Esophagus muscularis mucosa (tissue), 4 donors: ENCODE data around the gene IFT122. TPM values are rescaled to one million over a fixed set of nuclear protein-coding genes. Genes with fewer than 3 reads are reported as not detected.
A peak's percentile ranks its signal among the peaks of the same experiment; 100 is the strongest.

Experiments
- DNase-seq: peaks from one replicate; pipeline ENCODE4 v3.0.0-alpha.2; 2017; ENCODE audit errors: extremely low spot score
- H3K27ac ChIP-seq, 4 donors: fragments of 200-600 bp; sonication (generic); replicated peaks in 1 of 4; 1 replicate in 3 of 4; 2 replicates in 1 of 4; pipeline ENCODE4 v1.5.1; 2016 to 2019; ENCODE audit warnings: mild to moderate bottlenecking in 1 of 4
- H3K27me3 ChIP-seq, 4 donors: fragments of 200-600 bp; sonication (generic); one replicate each; pipeline versions ENCODE4 v1.5.1 to v1.6.0; 2016 to 2019
- H3K36me3 ChIP-seq, 4 donors: fragments of 200-600 bp; sonication (generic); one replicate each; pipeline ENCODE4 v1.5.1; 2016 to 2019
- H3K4me1 ChIP-seq, 4 donors: fragments of 200-600 bp; sonication (generic); one replicate each; pipeline ENCODE4 v1.5.1; 2016 to 2019
- H3K4me3 ChIP-seq, 4 donors: fragments of 200-600 bp; sonication (generic); 1 replicate in 2 of 4; 2 replicates in 2 of 4; pipeline ENCODE4 v1.5.1; 2016 to 2019; ENCODE audit warnings: mild to moderate bottlenecking in 4 of 4, moderate library complexity in 1 of 4
- H3K9me3 ChIP-seq, 4 donors: fragments of 200-600 bp; sonication (generic); 1 replicate in 3 of 4; 2 replicates in 1 of 4; pipeline ENCODE4 v1.5.1; 2016 to 2019
- EP300 ChIP-seq: sonication (generic); formaldehyde crosslinking; IDR thresholded peaks from one replicate; pipeline ENCODE4 v1.6.1; 2017; ENCODE audit warnings: antibody characterized with exemption
- POLR2A ChIP-seq: fragments of 450-650 bp; IDR thresholded peaks from one replicate; pipeline ENCODE4 v1.6.1; 2017; ENCODE audit warnings: antibody characterized with exemption, moderate library complexity, mild to moderate bottlenecking, low read depth
- POLR2AphosphoS5 ChIP-seq, 2 donors: sonication (generic); formaldehyde crosslinking; IDR thresholded peaks; one replicate each; pipeline ENCODE4 v1.6.1; 2017; ENCODE audit warnings: antibody characterized with exemption in 2 of 2
- WGBS: methylation state at CpG from one replicate; pipeline ENCODE4 v1.1.5; 2018; 5-methylcytosine and 5-hydroxymethylcytosine counted together
- intact Hi-C: fragments of 100-400 bp; cut with DNase I; formaldehyde crosslinking; loops from one replicate; pipeline ENCODE4 v1.15.1; 2023
- total RNA-seq, 4 donors: library from RNA; depleted of rRNA; stranded (reverse); fragments of >200 nt; gene quantifications; one replicate each; pipeline versions ENCODE4 v1.1.0 to v1.2.1, GENCODE V29; 2016
- TF ChIP-seq, protein P1 (sequence below), 3 experiments: fragments of 200-600 bp in 2 of 3; fragments of 450-650 bp in 1 of 3; sonication (generic) in 2 of 3; IDR thresholded peaks; one replicate each; pipeline ENCODE4 v1.5.1; 2017 to 2019; ENCODE audit warnings: antibody characterized with exemption in 3 of 3, mild to moderate bottlenecking in 2 of 3, moderate library complexity in 1 of 3

The IFT122 gene
- total RNA-seq, 4 donors from 2014 or later: 19.5 to 32.8 (median 21.9) TPM

DNA sequence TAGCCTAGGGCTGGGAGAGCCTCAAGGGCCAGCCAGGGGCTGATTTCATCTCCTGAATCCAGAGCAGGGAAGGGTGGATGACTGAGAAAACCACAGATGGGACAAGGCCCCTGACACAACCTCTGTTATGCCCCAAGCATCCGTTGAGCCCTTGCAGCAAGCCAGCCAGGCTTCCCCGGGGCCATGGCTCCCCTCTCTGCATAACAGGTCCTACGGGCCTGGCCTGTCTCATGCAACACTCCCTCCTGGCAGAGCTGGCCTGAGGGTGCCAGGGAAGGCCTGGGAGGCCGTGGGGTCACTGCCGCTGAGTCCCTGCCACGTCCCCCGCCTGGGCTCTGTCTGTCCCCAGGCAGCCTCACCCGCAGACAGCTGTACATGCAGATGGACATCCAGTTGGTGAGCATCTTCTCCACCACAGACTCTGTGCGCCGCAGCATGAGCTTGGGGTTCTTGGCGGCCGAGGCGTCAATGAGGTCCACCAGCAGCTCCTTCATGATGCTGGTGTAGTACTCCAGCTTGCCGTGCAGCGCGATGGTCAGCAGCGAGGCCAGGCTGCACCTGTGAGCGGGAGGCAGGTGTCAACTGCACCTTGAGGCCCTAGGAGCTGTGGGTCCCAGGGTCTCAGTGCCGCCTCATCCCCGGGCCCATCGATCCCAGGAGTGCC, 125.1 kb downstream of the IFT122 start:
- no peak for TF ChIP-seq POLR2AphosphoS5 (IDR thresholded peaks at IDR 0.05)
- intact Hi-C loops: no loop called here
- H3K36me3 ChIP-seq: peaks cover 11 to 91% (median 61%) of the 10 kb centered on the region in 4 donors

DNA sequence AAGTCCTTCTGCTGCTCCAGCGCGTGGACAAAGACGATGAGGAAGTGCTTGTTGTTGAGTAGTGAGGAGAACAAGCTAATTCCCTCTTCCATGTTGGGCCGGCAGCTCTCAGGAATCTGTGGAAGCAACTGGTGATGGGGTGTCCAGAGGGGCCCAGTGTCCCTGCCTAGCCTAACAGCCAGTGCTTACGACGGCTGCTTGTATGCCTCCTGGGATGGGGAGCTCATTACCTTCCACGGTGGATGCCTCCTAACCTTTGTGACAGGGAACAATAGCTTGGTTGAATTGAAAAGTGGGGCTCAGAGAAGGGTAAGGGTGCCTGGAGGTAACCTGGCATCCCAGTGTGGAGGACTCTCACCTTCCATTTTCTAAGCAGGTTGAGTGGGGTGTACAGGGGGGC, 125.9 kb downstream of the IFT122 start:
- no peak overlapping the region for H3K27ac ChIP-seq
- no peaks in the 10 kb centered on the region for H3K9me3 ChIP-seq
- intact Hi-C loops: no loop called here
- peaks cover 14 to 93% (median 67%) of the 10 kb centered on the region in 4 donors for H3K36me3 ChIP-seq
- no peak overlapping the region for H3K4me3 ChIP-seq
- TF ChIP-seq, protein P1, sequence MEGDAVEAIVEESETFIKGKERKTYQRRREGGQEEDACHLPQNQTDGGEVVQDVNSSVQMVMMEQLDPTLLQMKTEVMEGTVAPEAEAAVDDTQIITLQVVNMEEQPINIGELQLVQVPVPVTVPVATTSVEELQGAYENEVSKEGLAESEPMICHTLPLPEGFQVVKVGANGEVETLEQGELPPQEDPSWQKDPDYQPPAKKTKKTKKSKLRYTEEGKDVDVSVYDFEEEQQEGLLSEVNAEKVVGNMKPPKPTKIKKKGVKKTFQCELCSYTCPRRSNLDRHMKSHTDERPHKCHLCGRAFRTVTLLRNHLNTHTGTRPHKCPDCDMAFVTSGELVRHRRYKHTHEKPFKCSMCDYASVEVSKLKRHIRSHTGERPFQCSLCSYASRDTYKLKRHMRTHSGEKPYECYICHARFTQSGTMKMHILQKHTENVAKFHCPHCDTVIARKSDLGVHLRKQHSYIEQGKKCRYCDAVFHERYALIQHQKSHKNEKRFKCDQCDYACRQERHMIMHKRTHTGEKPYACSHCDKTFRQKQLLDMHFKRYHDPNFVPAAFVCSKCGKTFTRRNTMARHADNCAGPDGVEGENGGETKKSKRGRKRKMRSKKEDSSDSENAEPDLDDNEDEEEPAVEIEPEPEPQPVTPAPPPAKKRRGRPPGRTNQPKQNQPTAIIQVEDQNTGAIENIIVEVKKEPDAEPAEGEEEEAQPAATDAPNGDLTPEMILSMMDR (IDR thresholded peaks at IDR 0.05): no peak
- TF ChIP-seq POLR2AphosphoS5 (IDR thresholded peaks at IDR 0.05) (no peak), POLR2A (no peak), EP300 (no peak)
- H3K27me3 ChIP-seq: no peaks in the 10 kb centered on the region
- peaks cover 39 to 60% (median 54%) of the 10 kb centered on the region in 4 donors for H3K4me1 ChIP-seq
- no peak for DNase-seq
- 95% methylated on average over 7 of the region's 7 CpGs for WGBS

More for the DNA sequence above, 125.1 kb downstream of the IFT122 start:
- peak overlapping the region; percentile 19 to 62 (median 41) for H3K27ac ChIP-seq
- 85% methylated on average over 5 of the region's 21 CpGs for WGBS
- peaks cover 47 to 68% (median 62%) of the 10 kb centered on the region in 4 donors for H3K4me1 ChIP-seq
- DNase-seq: no peak
- no peak overlapping the region for H3K4me3 ChIP-seq
- no peaks in the 10 kb centered on the region for H3K27me3 ChIP-seq
- no peaks in the 10 kb centered on the region for H3K9me3 ChIP-seq

DNA sequence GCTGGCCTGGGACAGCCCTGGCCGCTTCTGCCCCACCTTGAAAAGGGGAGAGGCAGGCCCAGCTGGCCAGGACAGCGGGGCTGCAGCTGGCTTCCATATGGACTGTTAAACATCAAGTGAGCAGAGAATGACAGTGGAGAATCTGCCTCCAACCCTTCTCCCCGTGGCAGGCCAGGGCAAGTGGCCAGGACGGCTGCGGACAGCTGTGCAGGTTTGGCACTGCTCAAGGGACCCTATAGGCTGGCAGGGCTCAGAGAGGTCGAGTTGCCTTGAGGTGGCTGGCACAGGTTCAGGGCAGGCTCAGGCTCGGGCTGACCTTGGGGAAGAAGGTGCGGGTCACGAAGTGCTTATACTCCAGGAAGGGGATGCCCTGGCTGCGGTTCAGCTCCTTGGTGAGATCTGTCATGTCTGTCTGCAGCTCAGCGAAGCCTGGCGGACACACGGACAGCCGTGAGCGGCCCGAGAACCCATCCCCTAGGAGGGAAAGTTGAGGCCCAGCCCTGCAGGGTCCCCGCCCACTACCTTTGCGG, 127.2 kb downstream of the IFT122 start:
- Histone ChIP-seq H3K27me3 (no peaks in the 10 kb centered on the region), H3K4me3 (no peak overlapping the region), H3K9me3 (no peaks in the 10 kb centered on the region), H3K27ac (peak overlapping the region in 1 of 4 donors; percentile 39), H3K4me1 (peaks cover 26 to 47% (median 40%) of the 10 kb centered on the region in 4 donors), H3K36me3 (peaks cover 14 to 98% (median 72%) of the 10 kb centered on the region in 4 donors)
- no peak for DNase-seq
- TF ChIP-seq POLR2AphosphoS5 (IDR thresholded peaks at IDR 0.05) (no peak), POLR2A (no peak), EP300 (no peak)
- TF ChIP-seq, protein P1 (IDR thresholded peaks at IDR 0.05): no peak
- WGBS: 55% methylated on average over 8 of the region's 18 CpGs
- intact Hi-C loops: no loop called here

DNA sequence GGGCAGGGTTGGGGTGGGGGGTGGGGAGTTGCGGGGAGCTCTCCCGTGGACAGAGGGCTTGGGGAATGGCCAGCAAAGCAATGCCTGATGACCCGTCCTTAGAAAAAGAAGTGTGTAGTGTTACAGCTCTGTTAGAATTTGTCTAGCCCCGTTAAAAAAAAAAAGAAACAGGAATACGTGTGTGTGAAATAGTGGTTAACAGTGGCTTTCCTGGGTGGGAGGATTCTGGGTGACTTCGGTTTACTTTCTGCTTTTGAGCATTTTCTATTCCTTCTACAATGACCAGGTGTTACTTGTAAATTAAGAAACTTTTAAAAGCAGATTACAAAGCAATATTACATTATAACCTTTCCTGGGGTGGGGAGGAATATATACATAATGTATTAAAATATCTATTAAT, 127.9 kb downstream of the IFT122 start:
- peaks cover 14 to 98% (median 72%) of the 10 kb centered on the region in 4 donors for H3K36me3 ChIP-seq

DNA sequence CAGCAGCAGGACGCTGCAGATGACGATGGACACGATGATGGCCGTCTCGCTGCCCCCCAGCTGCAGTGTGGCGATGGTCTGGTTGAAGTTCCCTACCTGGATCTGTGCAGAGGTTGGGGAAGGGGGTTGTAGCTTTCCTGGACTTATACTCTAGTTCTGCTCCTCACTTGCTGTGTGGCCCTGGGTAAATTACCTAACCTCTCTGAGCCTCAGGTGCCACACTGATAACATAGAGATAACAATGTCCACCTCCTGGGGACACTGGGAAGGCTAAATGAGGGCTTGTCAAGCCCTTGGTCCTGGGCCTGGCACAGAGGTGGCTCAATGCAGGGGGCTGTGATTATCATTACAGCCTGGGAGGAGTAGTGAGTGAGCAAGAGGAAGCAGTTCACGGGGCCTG, 129.8 kb downstream of the IFT122 start:
- Histone ChIP-seq H3K9me3 (no peaks in the 10 kb centered on the region), H3K27me3 (no peaks in the 10 kb centered on the region), H3K4me3 (no peak overlapping the region), H3K4me1 (peaks cover 10 to 28% (median 25%) of the 10 kb centered on the region in 4 donors), H3K27ac (no peak overlapping the region), H3K36me3 (peaks cover 22 to 98% (median 78%) of the 10 kb centered on the region in 4 donors)
- no peak for DNase-seq
- TF ChIP-seq, protein P1 (IDR thresholded peaks at IDR 0.05): no peak
- TF ChIP-seq POLR2AphosphoS5 (IDR thresholded peaks at IDR 0.05) (no peak), EP300 (no peak), POLR2A (no peak)
- intact Hi-C loops: no loop called here
- WGBS: 93% methylated on average over 7 of the region's 7 CpGs

More for the DNA sequence above, 127.9 kb downstream of the IFT122 start:
- WGBS: 64% methylated on average over 6 of the region's 6 CpGs
- Histone ChIP-seq H3K27ac (peak overlapping the region in 1 of 4 donors; percentile 39), H3K9me3 (no peaks in the 10 kb centered on the region), H3K4me3 (no peak overlapping the region), H3K4me1 (peaks cover 23 to 45% (median 38%) of the 10 kb centered on the region in 4 donors), H3K27me3 (no peaks in the 10 kb centered on the region)
- TF ChIP-seq, protein P1 (IDR thresholded peaks at IDR 0.05): no peak
- TF ChIP-seq POLR2A (no peak), EP300 (no peak), POLR2AphosphoS5 (IDR thresholded peaks at IDR 0.05) (no peak)
- intact Hi-C loops: no loop called here
- no peak for DNase-seq
